DMS 273 (cell line): ENCODE data around the gene PDIK1L.
A peak's percentile ranks its signal among the peaks of the same experiment; 100 is the strongest.

Experiments used
- DNase-seq: peaks from one replicate; lab custom pipeline; 2025; ENCODE audit not compliant: unreplicated experiment; lab: John Stamatoyannopoulos, UW

The PDIK1L gene

DNA sequence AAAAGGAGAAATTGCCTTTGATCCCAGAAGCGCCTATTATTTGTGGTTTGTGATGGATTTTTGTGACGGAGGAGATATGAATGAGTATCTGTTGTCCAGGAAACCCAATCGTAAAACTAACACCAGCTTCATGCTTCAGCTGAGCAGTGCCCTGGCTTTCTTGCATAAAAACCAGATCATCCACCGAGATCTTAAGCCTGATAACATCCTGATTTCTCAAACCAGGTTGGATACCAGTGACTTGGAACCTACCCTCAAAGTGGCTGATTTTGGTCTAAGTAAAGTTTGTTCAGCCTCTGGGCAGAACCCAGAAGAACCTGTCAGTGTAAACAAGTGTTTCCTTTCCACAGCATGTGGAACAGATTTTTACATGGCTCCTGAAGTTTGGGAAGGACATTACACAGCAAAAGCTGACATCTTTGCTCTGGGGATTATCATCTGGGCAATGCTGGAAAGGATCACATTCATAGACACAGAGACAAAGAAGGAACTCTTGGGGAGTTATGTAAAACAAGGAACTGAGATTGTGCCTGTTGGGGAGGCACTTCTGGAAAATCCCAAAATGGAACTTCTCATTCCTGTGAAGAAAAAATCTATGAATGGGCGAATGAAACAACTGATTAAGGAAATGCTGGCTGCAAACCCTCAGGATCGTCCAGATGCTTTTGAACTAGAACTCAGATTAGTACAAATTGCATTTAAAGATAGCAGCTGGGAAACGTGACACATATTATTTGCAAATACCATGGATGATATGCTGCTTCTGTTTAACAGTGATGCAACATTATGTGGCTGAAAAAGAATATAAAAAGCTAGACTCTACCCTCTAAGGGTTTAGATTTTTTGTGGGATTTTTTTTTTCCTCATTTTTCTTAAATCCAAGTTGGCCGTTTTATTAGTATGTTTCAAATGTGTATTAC lies 10.5 kb downstream of the PDIK1L start:
- no peak for DNase-seq

DNA sequence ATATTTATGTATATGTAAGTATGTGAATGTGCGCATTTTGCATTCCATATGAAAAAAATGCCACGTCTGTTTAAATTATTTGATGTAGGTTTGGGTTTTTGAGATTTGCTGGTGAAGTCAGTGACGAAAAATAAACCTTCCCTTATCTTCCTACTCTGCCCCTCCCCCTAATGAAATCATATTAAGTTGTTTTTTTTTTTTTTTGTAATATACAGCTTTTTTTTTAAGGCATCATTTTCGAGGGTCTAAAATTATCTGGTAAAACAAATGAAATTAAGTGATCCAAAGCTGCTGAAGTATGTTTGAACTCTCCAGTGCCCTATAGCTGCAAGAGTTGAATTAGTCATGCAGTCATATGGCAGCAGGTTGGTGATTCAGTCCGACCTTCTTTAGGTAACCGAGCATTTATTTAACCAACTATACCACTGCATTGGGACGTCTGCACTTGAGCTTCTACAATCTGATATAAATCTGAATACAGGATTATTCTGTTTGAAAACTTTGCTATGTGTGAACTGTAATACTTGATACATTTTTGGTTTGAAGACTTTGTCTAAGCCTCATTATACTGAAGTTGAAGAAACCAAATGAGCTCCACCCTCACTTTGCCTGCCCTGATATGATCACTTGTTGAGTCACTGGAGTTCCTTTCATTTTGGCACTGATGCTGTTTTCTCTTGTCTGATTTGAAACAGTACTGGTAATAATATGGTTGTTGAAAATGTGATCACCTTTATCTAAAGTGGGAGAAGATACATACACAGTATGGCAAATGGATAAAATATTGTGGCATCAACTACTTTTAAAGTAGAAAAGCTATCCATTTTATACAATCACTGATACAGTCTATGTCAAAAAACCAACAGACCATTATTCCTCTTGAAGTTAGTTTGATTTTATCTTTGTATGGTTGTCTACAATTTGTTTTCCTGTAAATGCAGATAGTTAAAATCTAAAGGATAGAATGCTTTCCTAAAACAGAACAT lies 11.7 kb downstream of the PDIK1L start:
- DNase-seq: no peak

DNA sequence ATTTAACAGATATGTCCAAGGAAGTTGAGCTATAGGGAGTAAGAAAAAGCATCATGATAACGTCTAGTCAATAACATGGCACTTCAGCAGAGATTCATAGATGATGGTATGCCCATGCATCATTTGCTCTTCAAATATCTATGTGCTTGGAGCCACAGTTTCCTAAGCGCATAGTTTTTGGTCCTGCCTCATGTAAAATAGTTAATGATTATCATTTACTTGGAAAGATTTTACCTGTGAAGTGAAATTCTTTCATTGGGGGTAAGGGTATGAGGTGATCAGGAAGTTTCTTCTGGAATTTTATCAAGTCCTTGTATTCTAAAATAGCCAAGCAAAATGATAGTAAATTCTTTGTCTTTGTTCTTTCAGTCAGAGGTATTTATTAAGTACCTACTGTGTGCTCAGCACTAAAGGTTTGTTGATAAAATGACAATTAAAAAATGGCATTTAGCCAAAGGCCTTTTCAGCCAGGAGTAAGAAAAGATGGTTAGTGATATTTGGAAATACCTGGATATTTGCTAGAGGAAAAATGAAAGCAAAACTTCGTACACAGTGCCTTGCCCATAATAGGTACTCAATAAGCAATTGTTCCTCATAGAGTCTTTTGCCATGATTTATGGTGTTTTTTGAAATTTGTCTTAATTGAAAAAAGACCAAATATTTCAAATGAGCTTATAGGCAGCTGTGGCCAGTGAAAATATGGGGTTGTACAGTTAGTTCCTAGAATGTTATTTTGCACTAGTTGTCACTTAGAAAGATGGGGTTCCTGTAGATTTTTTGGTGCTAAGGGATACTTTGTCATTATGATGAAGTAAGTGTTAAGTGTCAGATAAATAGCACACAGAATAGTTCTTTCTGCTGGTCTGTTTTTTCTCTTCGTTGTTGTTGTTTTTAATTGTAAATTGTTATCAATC lies 13.1 kb downstream of the PDIK1L start:
- DNase-seq: no peak

- DNase-seq: no peak
Measured at GRCh38 chr1:26125382-26125781, 13.8 kb downstream of the PDIK1L start.

DNA sequence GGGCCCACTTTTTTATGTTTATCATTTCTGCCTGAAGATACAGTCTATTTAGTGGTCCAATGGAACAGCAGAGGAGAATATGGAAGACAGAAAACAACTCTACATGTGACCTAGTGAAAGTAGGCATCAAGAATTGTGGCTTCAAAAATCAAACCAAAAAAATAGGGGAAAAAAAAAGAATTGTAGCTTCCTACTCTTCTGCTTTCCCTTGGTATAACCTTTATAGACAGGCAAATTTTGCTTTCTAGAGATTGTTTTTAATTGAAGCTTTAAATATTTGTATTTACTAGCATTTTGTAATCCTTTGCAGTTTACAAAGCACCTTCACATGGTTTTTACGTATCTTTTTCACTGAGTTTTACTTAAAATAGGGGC lies 14.3 kb downstream of the PDIK1L start:
- no peak for DNase-seq

GRCh38 chr1:26126321-26127084 lies 14.9 kb downstream of the PDIK1L start:
- DNase-seq: peak; percentile 84

DNA sequence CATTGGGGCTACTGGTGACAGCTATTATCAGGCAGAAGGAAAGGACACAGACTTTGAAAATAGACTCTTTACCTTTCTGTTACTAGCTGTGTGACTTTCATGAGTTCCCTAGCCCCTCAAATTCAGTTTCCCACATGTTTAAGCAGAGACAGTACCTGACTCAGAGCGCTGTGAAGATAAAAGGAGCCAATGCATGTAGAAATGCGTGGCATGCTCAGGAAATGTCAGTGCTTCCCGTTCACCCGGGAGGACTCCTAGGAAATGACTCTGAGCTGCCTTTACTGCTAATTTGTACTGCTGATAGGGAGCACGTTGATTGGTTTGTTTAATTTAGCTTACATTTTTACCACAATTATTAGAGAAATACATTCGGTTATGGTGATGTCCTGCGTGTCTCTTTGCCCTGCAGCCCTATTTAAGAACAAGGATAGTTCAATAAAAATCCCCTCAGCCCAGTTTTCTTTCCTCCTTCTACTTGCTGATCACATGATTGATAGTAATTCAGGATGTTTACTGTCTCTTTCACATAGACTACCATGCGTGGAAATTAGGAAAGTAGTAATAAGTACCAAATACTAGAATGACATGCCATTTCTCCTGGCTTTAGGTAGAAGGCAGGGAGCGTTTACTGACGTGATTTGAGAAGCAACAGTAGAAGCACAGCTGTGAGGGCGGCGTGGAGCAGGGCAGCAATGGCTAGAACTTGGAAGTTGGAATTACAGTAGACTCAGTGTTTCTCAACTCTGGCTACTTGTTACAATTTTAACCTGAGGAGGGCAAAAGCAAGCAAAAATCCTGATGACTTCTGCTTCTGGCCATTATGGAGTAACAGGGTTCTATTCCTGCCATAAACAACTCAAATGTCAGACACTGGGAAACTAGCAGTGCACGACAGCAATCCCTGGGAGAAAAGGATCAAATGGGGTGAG lies 15.9 kb downstream of the PDIK1L start:
- DNase-seq: no peak

- no peak for DNase-seq
Measured at GRCh38 chr1:26129778-26130177, 18.2 kb downstream of the PDIK1L start.

- no peak for DNase-seq
Measured at GRCh38 chr1:26130695-26131094, 19.1 kb downstream of the PDIK1L start.

- DNase-seq: peak; percentile 53
Measured at GRCh38 chr1:26132128-26132833, 20.7 kb downstream of the PDIK1L start.

GRCh38 chr1:26132834-26133167 lies 21.2 kb downstream of the PDIK1L start:
- DNase-seq: no peak

- DNase-seq: no peak
Measured at GRCh38 chr1:26134466-26134865, 22.8 kb downstream of the PDIK1L start.

DNA sequence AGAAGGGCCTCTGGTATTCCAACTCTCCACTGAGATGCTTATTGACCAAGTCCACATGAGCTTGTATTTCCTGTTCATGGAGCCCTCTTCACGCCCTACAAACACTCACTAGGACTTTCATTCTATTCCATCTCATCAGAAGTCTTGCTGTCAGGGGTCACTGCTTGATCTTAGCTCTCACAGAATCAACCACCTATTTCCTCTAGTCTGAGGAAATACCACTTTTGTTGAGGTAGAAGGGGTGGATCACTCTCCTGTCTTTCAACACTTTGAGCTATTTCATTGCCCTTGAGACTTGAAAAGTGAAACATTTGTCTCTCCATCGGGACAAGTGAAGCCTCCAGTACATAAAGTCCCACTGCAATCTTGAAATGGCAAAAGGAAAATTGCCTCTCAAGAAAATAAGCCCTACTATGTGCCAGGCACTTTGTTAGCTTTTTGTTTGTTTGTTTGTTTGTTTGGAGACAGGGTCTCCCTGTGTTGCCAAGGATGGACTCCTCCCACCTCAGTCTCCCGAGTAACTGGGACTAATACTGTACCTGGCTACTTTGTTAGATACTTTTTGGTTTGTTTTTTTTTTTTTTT lies 27.4 kb downstream of the PDIK1L start:
- DNase-seq: no peak

- no peak for DNase-seq
Measured at GRCh38 chr1:26142159-26142558, 30.5 kb downstream of the PDIK1L start.

DNA sequence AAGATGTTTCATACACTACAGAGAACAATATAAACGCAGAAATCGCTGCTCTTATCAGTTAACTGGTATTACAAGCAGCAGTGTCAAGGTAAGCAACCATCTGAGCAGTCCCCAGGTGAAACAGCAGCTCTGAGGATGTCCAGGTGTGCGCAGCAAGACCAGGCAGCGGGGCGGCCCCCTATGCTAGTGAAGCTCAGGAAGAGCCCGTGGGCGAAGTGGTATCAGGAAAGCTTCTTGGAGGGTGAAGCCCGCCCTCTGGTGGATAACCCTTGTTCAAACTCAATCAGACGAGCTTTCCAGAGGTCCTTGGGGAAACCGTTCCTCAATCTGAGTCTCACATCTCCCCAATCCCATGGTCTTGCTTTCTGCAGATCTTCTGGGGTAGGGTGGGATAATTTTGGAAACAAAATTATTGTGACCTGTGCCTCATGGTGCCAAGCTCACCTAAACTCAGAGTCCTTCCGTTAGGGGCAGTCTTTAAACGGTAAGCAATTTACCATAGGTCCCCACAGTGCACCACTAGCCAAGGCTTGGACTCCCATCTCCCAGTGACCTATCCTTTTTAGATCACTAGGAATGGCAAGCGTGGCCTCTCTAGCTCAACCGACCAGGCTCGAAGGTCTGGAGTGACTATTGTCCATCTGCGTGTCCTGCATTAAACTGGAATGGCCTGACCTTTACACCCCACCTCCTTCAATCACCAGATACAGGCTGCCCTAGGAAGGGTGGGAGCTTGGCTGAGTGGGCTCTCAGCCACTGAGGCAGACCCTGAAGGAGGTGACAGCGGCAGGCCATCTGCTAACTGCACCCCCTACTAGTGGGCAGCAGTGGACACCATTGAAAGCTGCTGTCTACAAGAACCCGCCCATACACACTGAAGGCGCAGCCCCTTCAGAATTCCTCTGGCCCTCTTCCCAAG lies 33.7 kb downstream of the PDIK1L start:
- peak; percentile 93 for DNase-seq

DNA sequence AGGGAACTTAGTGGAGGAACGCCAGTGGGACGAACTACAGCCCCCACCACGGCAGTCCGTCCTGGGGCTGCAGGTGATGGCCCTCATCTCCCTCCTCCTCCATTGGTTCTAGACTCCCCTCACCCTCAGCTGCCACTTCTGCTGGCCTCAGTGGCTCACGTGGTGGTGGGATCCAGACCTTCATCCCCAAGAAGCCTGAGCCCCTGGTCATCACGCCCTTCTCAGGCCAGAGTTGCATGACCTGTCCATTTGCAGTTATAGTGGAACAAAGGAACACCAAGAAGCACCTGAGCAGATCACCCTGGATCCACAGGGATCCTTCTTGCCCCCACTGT lies 34.3 kb downstream of the PDIK1L start:
- no peak for DNase-seq

DNA sequence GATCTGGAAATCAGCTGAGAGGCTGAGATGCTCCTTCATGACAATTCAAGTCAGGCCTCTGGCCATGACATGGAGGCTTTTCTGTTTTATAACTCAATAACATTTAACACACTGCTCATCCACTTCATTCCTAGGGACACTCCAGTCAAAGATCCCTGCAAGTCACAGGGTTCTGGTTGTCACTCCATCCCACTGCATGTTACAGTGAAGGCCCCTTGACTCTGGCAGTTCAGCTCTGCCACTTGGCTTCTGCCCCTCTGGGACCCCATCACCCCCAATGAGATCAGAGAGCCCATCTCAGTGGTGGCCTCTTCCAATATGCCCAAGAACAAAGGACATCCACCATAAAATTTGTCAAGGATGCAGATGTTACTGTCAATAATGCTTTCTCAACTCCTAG lies 37.3 kb downstream of the PDIK1L start:
- no peak for DNase-seq
